ENCODE data around the gene JAZF1.

JAZF1 gene

GRCh38 chr7:28201131-28201530, 20.5 kb upstream of the JAZF1 start:
- TF ChIP-seq CTCF (conservative IDR thresholded peaks at IDR 0.05; ENCODE audit: low read depth, low read length), result no peak
- H3K4me2 ChIP-seq, result no peak overlapping the region
- no peak overlapping the region for H3K9ac ChIP-seq
- no peaks in the 10 kb centered on the region for H3K27me3 ChIP-seq (ENCODE audit: insufficient read depth, low read depth)
- H2AFZ ChIP-seq (ENCODE audit: low read depth), result no peak overlapping the region
- H3K36me3 ChIP-seq (ENCODE audit: insufficient read depth), result no peaks in the 10 kb centered on the region
- H3K79me2 ChIP-seq (ENCODE audit: insufficient read depth, low read depth), result no peaks in the 10 kb centered on the region
- no peak overlapping the region for H3K4me3 ChIP-seq (IDR thresholded peaks at IDR 0.05; ENCODE audit: insufficient read depth, low read depth, low read length)
- H4K20me1 ChIP-seq (ENCODE audit: insufficient read depth), result no peaks in the 10 kb centered on the region
- H3K27ac ChIP-seq, result no peak overlapping the region
- H3K4me1 ChIP-seq (ENCODE audit: low read depth, poor library complexity, severe bottlenecking), result peaks cover under 1% of the 10 kb centered on the region

GRCh38 chr7:28200598-28200997, 20.0 kb upstream of the JAZF1 start:
- H3K36me3 ChIP-seq (ENCODE audit: insufficient read depth), result no peaks in the 10 kb centered on the region
- no peak overlapping the region for H3K4me3 ChIP-seq (IDR thresholded peaks at IDR 0.05; ENCODE audit: insufficient read depth, low read depth, low read length)
- no peaks in the 10 kb centered on the region for H3K4me1 ChIP-seq (ENCODE audit: low read depth, poor library complexity, severe bottlenecking)
- no peak overlapping the region for H3K4me2 ChIP-seq
- no peak overlapping the region for H3K27ac ChIP-seq
- no peak for TF ChIP-seq CTCF (conservative IDR thresholded peaks at IDR 0.05; ENCODE audit: low read depth, low read length)
- H2AFZ ChIP-seq (ENCODE audit: low read depth), result no peak overlapping the region
- H3K79me2 ChIP-seq (ENCODE audit: insufficient read depth, low read depth), result no peaks in the 10 kb centered on the region
- no peaks in the 10 kb centered on the region for H3K27me3 ChIP-seq (ENCODE audit: insufficient read depth, low read depth)
- H3K9ac ChIP-seq, result no peak overlapping the region
- no peaks in the 10 kb centered on the region for H4K20me1 ChIP-seq (ENCODE audit: insufficient read depth)

- Histone ChIP-seq H3K4me3 (IDR thresholded peaks at IDR 0.05; ENCODE audit: insufficient read depth, low read depth, low read length) (no peak overlapping the region), H3K4me1 (ENCODE audit: low read depth, poor library complexity, severe bottlenecking) (no peaks in the 10 kb centered on the region), H3K27ac (no peak overlapping the region), H3K9ac (no peak overlapping the region), H3K36me3 (ENCODE audit: insufficient read depth) (no peaks in the 10 kb centered on the region), H3K4me2 (no peak overlapping the region), H3K27me3 (ENCODE audit: insufficient read depth, low read depth) (no peaks in the 10 kb centered on the region), H3K79me2 (ENCODE audit: insufficient read depth, low read depth) (no peaks in the 10 kb centered on the region), H2AFZ (ENCODE audit: low read depth) (no peak overlapping the region), H4K20me1 (ENCODE audit: insufficient read depth) (no peaks in the 10 kb centered on the region)
- TF ChIP-seq CTCF (conservative IDR thresholded peaks at IDR 0.05; ENCODE audit: low read depth, low read length), result no peak
Measured at GRCh38 chr7:28199021-28199510, 18.5 kb upstream of the JAZF1 start.

- Histone ChIP-seq H3K9ac (no peak overlapping the region), H2AFZ (ENCODE audit: low read depth) (no peak overlapping the region), H3K4me2 (no peak overlapping the region), H3K27ac (no peak overlapping the region), H3K79me2 (ENCODE audit: insufficient read depth, low read depth) (no peaks in the 10 kb centered on the region), H4K20me1 (ENCODE audit: insufficient read depth) (no peaks in the 10 kb centered on the region), H3K36me3 (ENCODE audit: insufficient read depth) (no peaks in the 10 kb centered on the region), H3K4me1 (ENCODE audit: low read depth, poor library complexity, severe bottlenecking) (no peaks in the 10 kb centered on the region), H3K27me3 (ENCODE audit: insufficient read depth, low read depth) (no peaks in the 10 kb centered on the region), H3K4me3 (IDR thresholded peaks at IDR 0.05; ENCODE audit: insufficient read depth, low read depth, low read length) (no peak overlapping the region)
- no peak for TF ChIP-seq CTCF (conservative IDR thresholded peaks at IDR 0.05; ENCODE audit: low read depth, low read length)
Measured at GRCh38 chr7:28195910-28196620, 15.5 kb upstream of the JAZF1 start.
